Left lung (tissue), 10 donors: ENCODE results near the gene ENSA. TPM values are rescaled to one million over a fixed set of nuclear protein-coding genes. Genes with fewer than 3 reads are reported as not detected.
"Not testable (repeated sequence)": the region's sequence is repeated elsewhere in the genome, so short reads cannot be mapped to it uniquely, and the experiment has no call there.

Source experiments
- ATAC-seq: fragments of 200-7000 bp; cut with Tn5 transposase; one replicate; pipeline ENCODE4 v1.9.1; 2020; ENCODE audit warnings: moderate library complexity
- DNase-seq, 4 donors: peaks; one replicate each; pipeline ENCODE4 v3.0.0-alpha.2; 2013 to 2020
- H3K27ac ChIP-seq, 2 donors: fragments of 200-600 bp; sonication (generic) in 1 of 2; one replicate each; pipeline versions ENCODE4 v1.5.0 to v1.8.0; 2020 to 2021
- H3K27me3 ChIP-seq, 2 donors: fragments of 200-600 bp; sonication (generic) in 1 of 2; one replicate each; pipeline versions ENCODE4 v1.5.0 to v1.8.0; 2020 to 2021
- H3K36me3 ChIP-seq, 2 donors: fragments of 200-600 bp; sonication (generic) in 1 of 2; one replicate each; pipeline versions ENCODE4 v1.5.0 to v1.8.0; 2020 to 2021
- H3K4me1 ChIP-seq, 2 donors: fragments of 200-600 bp; one replicate each; pipeline ENCODE4 v1.8.0; 2021
- H3K4me3 ChIP-seq, 2 donors: fragments of 200-600 bp; sonication (generic) in 1 of 2; one replicate each; pipeline versions ENCODE4 v1.5.0 to v1.8.0; 2020 to 2021; ENCODE audit warnings: mild to moderate bottlenecking in 1 of 2
- H3K9me3 ChIP-seq, 2 donors: fragments of 200-600 bp; sonication (generic) in 1 of 2; one replicate each; pipeline versions ENCODE4 v1.5.0 to v1.8.0; 2020 to 2021
- CTCF ChIP-seq, 2 donors: fragments of 200-600 bp; sonication (generic) in 1 of 2; IDR thresholded peaks; one replicate each; pipeline versions ENCODE4 v1.5.0 to v1.8.0; 2021; ENCODE audit warnings: antibody characterized with exemption in 2 of 2
- intact Hi-C, 2 donors: fragments of 100-400 bp; cut with DNase I; formaldehyde crosslinking; loops; one replicate each; pipeline versions ENCODE4 v1.11.2 to v1.14.2; 2022
- polyA plus RNA-seq, 6 donors: library from polyadenylated mRNA; unstranded; fragments of 120-200 nt; gene quantifications; one replicate each; pipeline ENCODE4 v1.2.1, GENCODE V29; 2013; ENCODE audit not compliant: insufficient read length in 6 of 6
- total RNA-seq, 2 donors: library from RNA; stranded (reverse); fragmentation: NEBNext Ultra II Directional; extraction: Animal tissue kit (Norgen Biotek cat#: 25700); gene quantifications; one replicate each; pipeline ENCODE4 v1.2.1, GENCODE V29; 2021
- donor health status: DM: no; HTN: yes; CAD: no.
- donor health status: DM: no; HTN: no; CAD: no.

ENSA gene
- total and polyA plus RNA-seq, 8 donors = 180 to 218 (median 203) TPM

- Histone ChIP-seq H3K9me3 (no peaks in the 10 kb centered on the region), H3K36me3 (peaks cover 0 to 46% of the 10 kb centered on the region in 2 donors), H3K4me3 (no peak overlapping the region), H3K4me1 (no peaks in the 10 kb centered on the region), H3K27ac (no peak overlapping the region), H3K27me3 (no peaks in the 10 kb centered on the region)
- DNase-seq = no peak
- TF ChIP-seq CTCF (IDR thresholded peaks at IDR 0.05) = no peak
- intact Hi-C loops = no loop called here
- no peak for ATAC-seq
Measured at GRCh38 chr1:150663321-150663720, 33.9 kb upstream of the ENSA start.

GRCh38 chr1:150662811-150663210 is 33.4 kb upstream of the ENSA start:
- Histone ChIP-seq H3K4me3 (no peak overlapping the region), H3K4me1 (no peaks in the 10 kb centered on the region), H3K27ac (no peak overlapping the region), H3K27me3 (no peaks in the 10 kb centered on the region), H3K36me3 (peaks cover 0 to 51% of the 10 kb centered on the region in 2 donors), H3K9me3 (no peaks in the 10 kb centered on the region)
- ATAC-seq (no peak), DNase-seq (no peak)
- TF ChIP-seq CTCF (IDR thresholded peaks at IDR 0.05) = no peak
- intact Hi-C loops = no loop called here

GRCh38 chr1:150661156-150661555 is 31.7 kb upstream of the ENSA start:
- TF ChIP-seq CTCF (IDR thresholded peaks at IDR 0.05) = no peak
- intact Hi-C loops = no loop called here

GRCh38 chr1:150660584-150660983 is 31.2 kb upstream of the ENSA start:
- DNase-seq (no peak), ATAC-seq (no peak)
- Histone ChIP-seq H3K36me3 (peaks cover 0 to 54% of the 10 kb centered on the region in 2 donors), H3K4me1 (peaks cover 0 to 2% of the 10 kb centered on the region in 2 donors), H3K9me3 (no peaks in the 10 kb centered on the region), H3K27me3 (no peaks in the 10 kb centered on the region), H3K4me3 (no peak overlapping the region), H3K27ac (no peak overlapping the region)
- no peak for TF ChIP-seq CTCF (IDR thresholded peaks at IDR 0.05)
- intact Hi-C loops = no loop called here

More at GRCh38 chr1:150661156-150661555, 31.7 kb upstream of the ENSA start:
- no peaks in the 10 kb centered on the region for H3K9me3 ChIP-seq
- DNase-seq (no peak), ATAC-seq (no peak)
- no peaks in the 10 kb centered on the region for H3K27me3 ChIP-seq
- H3K27ac ChIP-seq = no peak overlapping the region
- no peaks in the 10 kb centered on the region for H3K4me1 ChIP-seq
- H3K36me3 ChIP-seq = peaks cover 0 to 54% of the 10 kb centered on the region in 2 donors
- no peak overlapping the region for H3K4me3 ChIP-seq

GRCh38 chr1:150657064-150657463 is 27.7 kb upstream of the ENSA start:
- H3K9me3 ChIP-seq, ATAC-seq, DNase-seq, H3K27ac ChIP-seq, H3K4me1 ChIP-seq, intact Hi-C loops, H3K27me3 ChIP-seq, H3K4me3 ChIP-seq: not testable (repeated sequence)
- H3K36me3 ChIP-seq = peaks cover 0 to 40% of the 10 kb centered on the region in 2 donors

- H3K4me3 ChIP-seq, intact Hi-C loops, H3K27me3 ChIP-seq, ATAC-seq, H3K4me1 ChIP-seq, H3K27ac ChIP-seq, H3K9me3 ChIP-seq: not testable (repeated sequence)
- DNase-seq = peak in 1 of 4 donors; percentile 39
- H3K36me3 ChIP-seq = peaks cover 0 to 18% of the 10 kb centered on the region in 2 donors
Measured at GRCh38 chr1:150654635-150655034, 25.2 kb upstream of the ENSA start.
